ENCODE measurements around the gene NFIA.

Gene NFIA

GRCh38 chr1:61506236-61506635 lies 423.9 kb downstream of the NFIA start:
- Mint-ChIP-seq H3K4me3 (no peak overlapping the region), H3K9me3 (no peaks in the 10 kb centered on the region), H3K27me3 (peaks cover 12% of the 10 kb centered on the region), H3K4me1 (no peaks in the 10 kb centered on the region), H3K36me3 (no peaks in the 10 kb centered on the region), H3K27ac (no peak overlapping the region)
- no peak for ATAC-seq

- no peaks in the 10 kb centered on the region for H3K36me3 Mint-ChIP-seq
- peaks cover 12% of the 10 kb centered on the region for H3K27me3 Mint-ChIP-seq
- H3K27ac Mint-ChIP-seq, result no peak overlapping the region
- H3K9me3 Mint-ChIP-seq, result no peaks in the 10 kb centered on the region
- H3K4me3 Mint-ChIP-seq, result no peak overlapping the region
- no peak for ATAC-seq
- H3K4me1 Mint-ChIP-seq, result no peaks in the 10 kb centered on the region
Observed at GRCh38 chr1:61506944-61507500, 424.7 kb downstream of the NFIA start.
